ENCODE results near the gene FITM1. TPM values are rescaled to one million over a fixed set of nuclear protein-coding genes. Genes with fewer than 3 reads are reported as not detected.

FITM1 gene
- total RNA-seq, 2 donors from 2014 or later = 74.3 to 180 TPM

DNA sequence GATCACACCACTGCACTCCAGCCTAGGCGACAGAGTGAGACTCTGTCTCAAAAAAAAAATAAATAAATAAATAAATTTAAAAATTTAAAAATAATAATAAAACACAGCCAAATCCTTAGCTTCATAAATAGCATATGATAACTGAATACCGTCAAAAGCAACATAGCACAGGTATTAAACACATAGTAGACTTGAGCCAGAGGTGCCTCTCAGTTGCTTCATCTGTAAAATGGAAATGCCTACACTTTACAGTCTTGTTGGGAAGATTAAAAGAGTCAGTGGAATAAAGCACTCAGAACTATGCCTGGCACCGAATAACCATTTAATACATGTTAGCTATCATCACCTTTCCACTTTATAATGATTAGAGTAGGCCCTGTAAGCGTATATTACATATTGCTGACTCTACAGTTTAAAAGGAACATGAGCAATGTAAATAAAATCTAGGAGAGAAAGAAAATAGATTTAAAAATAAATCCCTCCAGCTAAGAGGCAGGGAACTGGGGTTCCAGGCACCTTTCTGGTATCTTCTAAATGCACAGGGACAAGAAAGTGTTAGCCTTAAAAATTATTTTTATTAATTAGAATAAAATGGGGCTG lies 23.7 kb upstream of the FITM1 start:
- peaks cover 0 to 7% of the 10 kb centered on the region in 2 donors for H3K4me1 ChIP-seq
- H3K4me3 ChIP-seq = no peak overlapping the region
- TF ChIP-seq, protein P1, sequence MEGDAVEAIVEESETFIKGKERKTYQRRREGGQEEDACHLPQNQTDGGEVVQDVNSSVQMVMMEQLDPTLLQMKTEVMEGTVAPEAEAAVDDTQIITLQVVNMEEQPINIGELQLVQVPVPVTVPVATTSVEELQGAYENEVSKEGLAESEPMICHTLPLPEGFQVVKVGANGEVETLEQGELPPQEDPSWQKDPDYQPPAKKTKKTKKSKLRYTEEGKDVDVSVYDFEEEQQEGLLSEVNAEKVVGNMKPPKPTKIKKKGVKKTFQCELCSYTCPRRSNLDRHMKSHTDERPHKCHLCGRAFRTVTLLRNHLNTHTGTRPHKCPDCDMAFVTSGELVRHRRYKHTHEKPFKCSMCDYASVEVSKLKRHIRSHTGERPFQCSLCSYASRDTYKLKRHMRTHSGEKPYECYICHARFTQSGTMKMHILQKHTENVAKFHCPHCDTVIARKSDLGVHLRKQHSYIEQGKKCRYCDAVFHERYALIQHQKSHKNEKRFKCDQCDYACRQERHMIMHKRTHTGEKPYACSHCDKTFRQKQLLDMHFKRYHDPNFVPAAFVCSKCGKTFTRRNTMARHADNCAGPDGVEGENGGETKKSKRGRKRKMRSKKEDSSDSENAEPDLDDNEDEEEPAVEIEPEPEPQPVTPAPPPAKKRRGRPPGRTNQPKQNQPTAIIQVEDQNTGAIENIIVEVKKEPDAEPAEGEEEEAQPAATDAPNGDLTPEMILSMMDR (IDR thresholded peaks at IDR 0.05) = no peak
- H3K27me3 ChIP-seq = no peaks in the 10 kb centered on the region
- H3K36me3 ChIP-seq = no peaks in the 10 kb centered on the region
- H3K9me3 ChIP-seq = no peaks in the 10 kb centered on the region
- H3K27ac ChIP-seq = no peak overlapping the region
- DNase-seq (ENCODE audit: low spot score) = no peak

DNA sequence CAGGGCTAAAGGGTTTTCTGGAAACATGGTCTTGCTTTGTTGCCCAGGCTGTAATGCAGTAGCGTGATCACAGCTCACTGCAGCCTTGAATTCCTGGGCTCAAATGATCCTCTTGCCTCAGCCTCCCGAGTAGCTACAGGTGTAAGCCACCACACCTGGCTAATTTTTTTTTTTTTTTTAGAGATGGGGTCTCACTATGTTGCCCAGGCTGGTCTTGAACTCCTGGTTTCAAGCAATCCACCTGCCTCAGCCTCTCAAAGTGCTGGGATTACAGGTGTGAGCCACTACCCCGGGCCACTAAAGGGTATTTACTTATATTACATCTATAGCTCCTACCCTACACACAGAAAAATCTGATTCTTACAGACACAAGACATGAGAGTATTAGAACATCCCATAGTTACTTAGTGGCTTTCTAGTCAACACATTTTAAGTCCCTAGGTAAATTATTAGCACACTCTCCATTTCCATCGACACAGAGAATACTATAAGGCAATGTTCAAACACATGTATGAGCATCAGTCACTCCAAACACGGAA lies 22.1 kb upstream of the FITM1 start:
- Histone ChIP-seq H3K9me3 (no peaks in the 10 kb centered on the region), H3K27ac (no peak overlapping the region), H3K4me3 (no peak overlapping the region), H3K27me3 (no peaks in the 10 kb centered on the region), H3K4me1 (peaks cover 0 to 10% of the 10 kb centered on the region in 2 donors), H3K36me3 (no peaks in the 10 kb centered on the region)
- DNase-seq (ENCODE audit: low spot score) = no peak
- TF ChIP-seq, protein P1 (IDR thresholded peaks at IDR 0.05) = no peak

DNA sequence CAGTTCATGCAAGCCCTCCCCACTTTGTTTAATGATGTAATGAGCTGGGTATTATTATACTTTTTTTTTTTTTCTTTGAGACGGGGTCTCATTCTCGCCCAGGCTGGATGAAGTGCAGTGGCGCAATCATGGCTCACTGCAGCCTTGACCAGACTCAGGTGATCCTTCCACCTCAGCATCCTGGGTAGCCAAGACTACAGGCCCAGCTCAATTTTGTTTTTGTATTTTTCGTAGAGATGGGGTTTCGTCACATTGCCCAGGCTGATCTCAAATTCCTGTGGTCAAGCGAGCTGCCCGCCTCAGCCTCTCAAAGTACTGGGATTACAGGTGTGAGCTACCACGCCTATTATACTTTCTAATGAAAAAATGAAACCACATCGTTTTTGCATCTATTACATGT lies 20.4 kb upstream of the FITM1 start:
- no peak overlapping the region for H3K4me3 ChIP-seq
- H3K27me3 ChIP-seq = no peaks in the 10 kb centered on the region
- H3K4me1 ChIP-seq = peaks cover 0 to 12% of the 10 kb centered on the region in 2 donors
- no peak for DNase-seq (ENCODE audit: low spot score)
- TF ChIP-seq, protein P1 (IDR thresholded peaks at IDR 0.05) = no peak
- no peaks in the 10 kb centered on the region for H3K9me3 ChIP-seq
- no peaks in the 10 kb centered on the region for H3K36me3 ChIP-seq
- no peak overlapping the region for H3K27ac ChIP-seq

- H3K36me3 ChIP-seq = no peaks in the 10 kb centered on the region
- no peaks in the 10 kb centered on the region for H3K27me3 ChIP-seq
- no peak overlapping the region for H3K4me3 ChIP-seq
- no peak for DNase-seq (ENCODE audit: low spot score)
- no peaks in the 10 kb centered on the region for H3K9me3 ChIP-seq
- H3K4me1 ChIP-seq = peaks cover 0 to 14% of the 10 kb centered on the region in 2 donors
- TF ChIP-seq, protein P1 (IDR thresholded peaks at IDR 0.05) = no peak
- no peak overlapping the region for H3K27ac ChIP-seq
These were observed 19.9 kb upstream of the FITM1 start for GRCh38 chr14:24110523-24110922.

DNA sequence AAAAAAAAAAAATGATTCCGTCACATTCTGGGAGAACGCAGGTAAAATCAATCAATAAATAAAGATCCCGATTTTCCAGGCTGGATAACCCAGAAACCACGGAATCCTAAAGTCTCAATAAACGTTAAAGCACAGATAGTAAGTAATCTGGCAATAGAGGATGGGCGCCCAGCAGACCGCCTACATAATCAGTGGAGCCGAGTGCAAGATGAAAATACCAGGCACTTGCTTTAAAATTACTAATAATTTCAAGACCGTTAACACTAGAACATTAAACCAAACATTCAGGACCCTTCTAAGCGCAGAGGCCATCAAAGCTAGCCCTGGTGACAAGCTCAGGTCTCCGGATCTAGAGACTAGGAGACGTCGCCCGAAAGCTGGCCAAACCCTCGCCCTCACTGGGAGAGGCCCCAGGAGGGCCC lies 17.1 kb upstream of the FITM1 start:
- H3K4me1 ChIP-seq = peaks cover 0 to 30% of the 10 kb centered on the region in 2 donors
- peaks cover 14% of the 10 kb centered on the region for H3K36me3 ChIP-seq
- no peaks in the 10 kb centered on the region for H3K27me3 ChIP-seq
- peak overlapping the region; percentile 66 to 69 for H3K4me3 ChIP-seq
- TF ChIP-seq, protein P1 (IDR thresholded peaks at IDR 0.05) = no peak
- DNase-seq (ENCODE audit: low spot score) = no peak
- no peaks in the 10 kb centered on the region for H3K9me3 ChIP-seq
- H3K27ac ChIP-seq = peak overlapping the region; percentile 95 to 98

All from right atrium auricular region (tissue), 2 donors.